HG02623 (cell line): ENCODE results near the gene KRTAP5-6.

Experiments used
- ATAC-seq: cut with Tn5 transposase; IDR thresholded peaks from one replicate; pipeline ENCODE4 v1.9.1; 2021; ENCODE audit warnings: moderate library complexity; ENCODE audit not compliant: unreplicated experiment

The KRTAP5-6 gene

GRCh38 chr11:1732418-1733008 is 35.5 kb downstream of the KRTAP5-6 start:
- ATAC-seq, result no peak

- ATAC-seq, result no peak
Measured at GRCh38 chr11:1733009-1733715, 36.2 kb downstream of the KRTAP5-6 start.

- ATAC-seq, result no peak
Measured at GRCh38 chr11:1733716-1734640, 37.0 kb downstream of the KRTAP5-6 start.

- ATAC-seq, result no peak
Measured at GRCh38 chr11:1734641-1735081, 37.7 kb downstream of the KRTAP5-6 start.

GRCh38 chr11:1735271-1735670 is 38.3 kb downstream of the KRTAP5-6 start:
- no peak for ATAC-seq

- no peak for ATAC-seq
Measured at GRCh38 chr11:1736447-1736992, 39.5 kb downstream of the KRTAP5-6 start.

- no peak for ATAC-seq
Measured at GRCh38 chr11:1737080-1737757, 40.2 kb downstream of the KRTAP5-6 start.

- ATAC-seq, result no peak
Measured at GRCh38 chr11:1738380-1738779, 41.4 kb downstream of the KRTAP5-6 start.

GRCh38 chr11:1739576-1739975 is 42.6 kb downstream of the KRTAP5-6 start:
- ATAC-seq, result no peak

GRCh38 chr11:1740786-1741530 is 44.0 kb downstream of the KRTAP5-6 start:
- no peak for ATAC-seq

- ATAC-seq, result no peak
Measured at GRCh38 chr11:1741741-1742140, 44.7 kb downstream of the KRTAP5-6 start.

GRCh38 chr11:1742371-1742770 is 45.4 kb downstream of the KRTAP5-6 start:
- ATAC-seq, result no peak

GRCh38 chr11:1742869-1743584 is 46.0 kb downstream of the KRTAP5-6 start:
- ATAC-seq, result no peak

GRCh38 chr11:1743585-1744136 is 46.7 kb downstream of the KRTAP5-6 start:
- ATAC-seq, result no peak

GRCh38 chr11:1744137-1744886 is 47.3 kb downstream of the KRTAP5-6 start:
- ATAC-seq, result no peak

- no peak for ATAC-seq
Measured at GRCh38 chr11:1744891-1745700, 48.1 kb downstream of the KRTAP5-6 start.

GRCh38 chr11:1745701-1746320 is 48.8 kb downstream of the KRTAP5-6 start:
- no peak for ATAC-seq
